SU-DHL-6 (cell line): Measurements from ENCODE around the gene GMPS.

Experiments
- EZH2phosphoT487 ChIP-seq: fragments of 200-600 bp; sonication (generic), shearing (Covaris generic); conservative IDR thresholded peaks from 2 replicates; pipeline ENCODE4 v1.6.1; 2018; ENCODE audit warnings: mild to moderate bottlenecking, antibody characterized with exemption, low read length, moderate library complexity, mixed read lengths
- TF ChIP-seq, protein P1 (sequence below): fragments of 200-600 bp; sonication (generic); IDR thresholded peaks from one replicate; pipeline ENCODE4 v1.5.1; 2017; ENCODE audit warnings: antibody characterized with exemption, mild to moderate bottlenecking, low read length, moderate library complexity; ENCODE audit not compliant: insufficient read depth, poor library complexity, severe bottlenecking

DNA sequence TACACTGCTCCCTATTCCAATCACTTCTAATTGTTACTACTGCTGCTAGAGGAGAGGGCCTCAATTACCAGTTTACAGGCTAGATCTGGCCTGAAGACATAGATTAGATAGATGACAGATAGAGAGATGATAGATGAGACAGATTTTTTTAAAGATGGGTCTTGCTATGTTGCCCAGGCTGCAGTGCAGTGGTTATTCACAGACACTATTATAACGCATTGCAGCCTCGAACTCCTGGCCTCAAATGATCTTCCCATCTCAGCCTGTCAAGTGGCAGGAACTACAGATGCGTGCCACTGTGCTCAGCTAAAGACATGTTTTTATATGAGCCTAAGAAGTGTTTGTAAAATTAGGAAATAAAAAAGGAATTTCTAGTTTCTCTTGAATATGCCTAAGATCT, 22.5 kb upstream of the GMPS start:
- TF ChIP-seq, protein P1, sequence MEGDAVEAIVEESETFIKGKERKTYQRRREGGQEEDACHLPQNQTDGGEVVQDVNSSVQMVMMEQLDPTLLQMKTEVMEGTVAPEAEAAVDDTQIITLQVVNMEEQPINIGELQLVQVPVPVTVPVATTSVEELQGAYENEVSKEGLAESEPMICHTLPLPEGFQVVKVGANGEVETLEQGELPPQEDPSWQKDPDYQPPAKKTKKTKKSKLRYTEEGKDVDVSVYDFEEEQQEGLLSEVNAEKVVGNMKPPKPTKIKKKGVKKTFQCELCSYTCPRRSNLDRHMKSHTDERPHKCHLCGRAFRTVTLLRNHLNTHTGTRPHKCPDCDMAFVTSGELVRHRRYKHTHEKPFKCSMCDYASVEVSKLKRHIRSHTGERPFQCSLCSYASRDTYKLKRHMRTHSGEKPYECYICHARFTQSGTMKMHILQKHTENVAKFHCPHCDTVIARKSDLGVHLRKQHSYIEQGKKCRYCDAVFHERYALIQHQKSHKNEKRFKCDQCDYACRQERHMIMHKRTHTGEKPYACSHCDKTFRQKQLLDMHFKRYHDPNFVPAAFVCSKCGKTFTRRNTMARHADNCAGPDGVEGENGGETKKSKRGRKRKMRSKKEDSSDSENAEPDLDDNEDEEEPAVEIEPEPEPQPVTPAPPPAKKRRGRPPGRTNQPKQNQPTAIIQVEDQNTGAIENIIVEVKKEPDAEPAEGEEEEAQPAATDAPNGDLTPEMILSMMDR = no peak
- TF ChIP-seq EZH2phosphoT487 = no peak
